ENCODE data around the gene KIAA2012.

The KIAA2012 gene

DNA sequence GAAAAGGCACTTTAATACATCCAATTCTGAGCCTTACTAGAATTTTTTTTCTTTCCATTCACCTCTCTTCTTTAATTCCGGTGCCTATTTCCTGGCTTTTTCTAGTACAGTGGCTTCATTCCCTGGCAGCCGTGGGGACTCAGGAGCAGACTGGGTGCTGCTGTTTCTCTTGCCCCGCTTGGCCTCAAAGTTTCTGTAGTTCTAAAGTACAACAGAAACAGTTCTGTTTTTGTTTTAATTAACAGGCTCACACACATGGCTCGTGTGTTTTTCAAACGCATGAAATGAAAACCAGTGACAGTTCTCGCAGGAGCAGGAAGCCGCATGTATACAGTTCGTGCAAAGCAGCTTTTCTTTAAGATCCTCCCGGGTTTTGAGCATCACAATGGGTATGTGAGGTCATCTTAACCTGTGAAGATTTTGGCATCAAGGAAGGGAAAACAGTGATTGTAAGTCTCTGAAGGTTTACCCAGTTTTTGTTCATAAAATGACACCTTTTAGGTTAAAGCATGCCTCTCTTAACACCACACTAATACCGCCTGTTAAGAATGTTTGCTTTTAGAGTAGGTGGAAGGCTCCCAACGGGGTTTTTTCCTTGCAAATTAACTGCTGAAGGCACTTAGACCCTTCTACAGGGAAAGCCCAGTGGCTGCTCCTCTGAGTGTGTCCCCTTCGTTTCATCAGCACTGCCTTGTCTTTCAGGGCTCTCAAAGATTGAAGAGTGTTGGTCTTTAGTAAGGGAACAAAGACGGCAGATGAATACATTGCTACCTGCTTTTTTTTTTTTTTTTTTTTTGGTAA is 33.6 kb upstream of the KIAA2012 start:
- Histone ChIP-seq H3K4me3 (replicated peaks; ENCODE audit: low read depth, low read length) (no peak overlapping the region), H3K27me3 (replicated peaks; ENCODE audit: control insufficient read depth, insufficient read depth, low read length) (no peaks in the 10 kb centered on the region; the same call in 1 of the 2 replicates), H3K36me3 (ENCODE audit: control insufficient read depth, insufficient read depth, low read length) (no peaks in the 10 kb centered on the region)
- TF ChIP-seq, protein P1, sequence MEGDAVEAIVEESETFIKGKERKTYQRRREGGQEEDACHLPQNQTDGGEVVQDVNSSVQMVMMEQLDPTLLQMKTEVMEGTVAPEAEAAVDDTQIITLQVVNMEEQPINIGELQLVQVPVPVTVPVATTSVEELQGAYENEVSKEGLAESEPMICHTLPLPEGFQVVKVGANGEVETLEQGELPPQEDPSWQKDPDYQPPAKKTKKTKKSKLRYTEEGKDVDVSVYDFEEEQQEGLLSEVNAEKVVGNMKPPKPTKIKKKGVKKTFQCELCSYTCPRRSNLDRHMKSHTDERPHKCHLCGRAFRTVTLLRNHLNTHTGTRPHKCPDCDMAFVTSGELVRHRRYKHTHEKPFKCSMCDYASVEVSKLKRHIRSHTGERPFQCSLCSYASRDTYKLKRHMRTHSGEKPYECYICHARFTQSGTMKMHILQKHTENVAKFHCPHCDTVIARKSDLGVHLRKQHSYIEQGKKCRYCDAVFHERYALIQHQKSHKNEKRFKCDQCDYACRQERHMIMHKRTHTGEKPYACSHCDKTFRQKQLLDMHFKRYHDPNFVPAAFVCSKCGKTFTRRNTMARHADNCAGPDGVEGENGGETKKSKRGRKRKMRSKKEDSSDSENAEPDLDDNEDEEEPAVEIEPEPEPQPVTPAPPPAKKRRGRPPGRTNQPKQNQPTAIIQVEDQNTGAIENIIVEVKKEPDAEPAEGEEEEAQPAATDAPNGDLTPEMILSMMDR (IDR thresholded peaks at IDR 0.05; ENCODE audit: insufficient read depth, low read length, poor library complexity, severe bottlenecking): no peak
- no peak for DNase-seq (ENCODE audit: extremely low read depth, insufficient read length)

- Histone ChIP-seq H3K4me3 (replicated peaks; ENCODE audit: low read depth, low read length) (no peak overlapping the region), H3K36me3 (ENCODE audit: control insufficient read depth, insufficient read depth, low read length) (no peaks in the 10 kb centered on the region), H3K27me3 (replicated peaks; ENCODE audit: control insufficient read depth, insufficient read depth, low read length) (no peaks in the 10 kb centered on the region; the same call in 1 of the 2 replicates)
- DNase-seq (ENCODE audit: extremely low read depth, insufficient read length): no peak
- TF ChIP-seq, protein P1 (IDR thresholded peaks at IDR 0.05; ENCODE audit: insufficient read depth, low read length, poor library complexity, severe bottlenecking): no peak
Measured at GRCh38 chr2:202040079-202040844, 32.8 kb upstream of the KIAA2012 start.

GRCh38 chr2:202042444-202042843 is 30.6 kb upstream of the KIAA2012 start:
- TF ChIP-seq, protein P1 (IDR thresholded peaks at IDR 0.05; ENCODE audit: insufficient read depth, low read length, poor library complexity, severe bottlenecking): no peak
- no peak for DNase-seq (ENCODE audit: extremely low read depth, insufficient read length)
- no peak overlapping the region for H3K4me3 ChIP-seq (replicated peaks; ENCODE audit: low read depth, low read length)
- no peaks in the 10 kb centered on the region; the same call in 1 of the 2 replicates for H3K27me3 ChIP-seq (replicated peaks; ENCODE audit: control insufficient read depth, insufficient read depth, low read length)
- no peaks in the 10 kb centered on the region for H3K36me3 ChIP-seq (ENCODE audit: control insufficient read depth, insufficient read depth, low read length)

DNA sequence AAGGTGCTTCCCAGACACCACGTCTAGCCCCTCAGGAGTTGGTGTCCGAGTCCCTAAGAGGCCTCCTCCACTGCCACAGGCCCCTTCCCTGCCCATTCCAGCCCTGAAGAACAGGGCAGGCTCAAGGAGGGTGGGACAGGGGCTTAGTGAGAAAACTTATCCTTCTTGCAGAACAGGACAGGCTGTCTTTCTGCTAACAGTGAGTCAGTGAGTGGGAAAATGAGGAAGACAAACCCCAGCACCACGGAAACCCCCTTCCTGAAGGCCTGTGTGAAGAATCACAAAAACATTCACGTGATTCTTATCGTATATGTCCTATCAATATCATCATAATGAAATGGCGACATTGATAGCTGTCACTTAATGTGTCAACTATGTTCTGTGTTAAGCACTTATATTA is 29.6 kb upstream of the KIAA2012 start:
- Histone ChIP-seq H3K4me3 (replicated peaks; ENCODE audit: low read depth, low read length) (no peak overlapping the region), H3K27me3 (replicated peaks; ENCODE audit: control insufficient read depth, insufficient read depth, low read length) (no peaks in the 10 kb centered on the region; the same call in 1 of the 2 replicates), H3K36me3 (ENCODE audit: control insufficient read depth, insufficient read depth, low read length) (no peaks in the 10 kb centered on the region)
- TF ChIP-seq, protein P1 (IDR thresholded peaks at IDR 0.05; ENCODE audit: insufficient read depth, low read length, poor library complexity, severe bottlenecking): no peak
- DNase-seq (ENCODE audit: extremely low read depth, insufficient read length): no peak

GRCh38 chr2:202044777-202045176 is 28.3 kb upstream of the KIAA2012 start:
- Histone ChIP-seq H3K27me3 (replicated peaks; ENCODE audit: control insufficient read depth, insufficient read depth, low read length) (no peaks in the 10 kb centered on the region), H3K36me3 (ENCODE audit: control insufficient read depth, insufficient read depth, low read length) (no peaks in the 10 kb centered on the region), H3K4me3 (replicated peaks; ENCODE audit: low read depth, low read length) (no peak overlapping the region)
- no peak for DNase-seq (ENCODE audit: extremely low read depth, insufficient read length)
- TF ChIP-seq, protein P1 (IDR thresholded peaks at IDR 0.05; ENCODE audit: insufficient read depth, low read length, poor library complexity, severe bottlenecking): no peak

All from GM06990 (cell line).